Measurements from ENCODE around the gene AUTS2. TPM values are rescaled to one million over a fixed set of nuclear protein-coding genes. Genes with fewer than 3 reads are reported as not detected.

The AUTS2 gene
- total and polyA plus RNA-seq, 10 of the 15 experiments (the other 5 are each of a cell fraction or from before 2014, with no cell fraction given), result 6.4 to 55.6 (median 21.6) TPM

GRCh38 chr7:70193514-70193913, 595.2 kb downstream of the AUTS2 start:
- Histone ChIP-seq H3K79me2 (ENCODE audit: control insufficient read depth, insufficient read depth, low read length) (no peaks in the 10 kb centered on the region), H3K27me3 (replicated peaks in 1 of 2; ENCODE audit: control insufficient read depth in 2 of 2, insufficient read depth in 2 of 2, low read length in 1 of 2) (no peaks in the 10 kb centered on the region), H3K4me2 (ENCODE audit: control insufficient read depth, insufficient read depth) (no peak overlapping the region), H3K36me3 (ENCODE audit: control insufficient read depth in 2 of 2, insufficient read depth in 2 of 2, low read length in 1 of 2) (no peaks in the 10 kb centered on the region), H3K4me3 (no peak overlapping the region), H3K27ac (ENCODE audit: control insufficient read depth, insufficient read depth) (no peak overlapping the region), H3K9me3 (replicated peaks; ENCODE audit: control insufficient read depth, insufficient read depth, low read length) (no peaks in the 10 kb centered on the region; the same call in 2 of the 3 replicates), H4K20me1 (ENCODE audit: control insufficient read depth, insufficient read depth) (no peaks in the 10 kb centered on the region), H3K4me1 (ENCODE audit: control insufficient read depth, insufficient read depth, low read length) (no peaks in the 10 kb centered on the region), H3K9ac (ENCODE audit: control insufficient read depth, insufficient read depth, low read length) (no peak overlapping the region), H2AFZ (ENCODE audit: control insufficient read depth, low read depth, low read length) (no peak overlapping the region)
- SMC1A ChIA-PET (ENCODE audit: uncharacterized antibody, unreplicated experiment), result interaction anchor here (0.6 to 1.2 kb wide), 4 partner anchors 11 to 523 kb away, joined by 3 to 4 read pairs (median 3); no protein-coding TSS in a partner anchor
- in situ Hi-C loops (cut with MboI), result no loop called here
- FAIRE-seq (peak; percentile 47), ATAC-seq (no peak), DNase-seq (ENCODE audit: low read depth, low spot score) (no peak)
- CTCF ChIA-PET, result interaction anchor here (0.7 to 2.1 kb wide), 3 partner anchors 50 to 505 kb away, joined by 3 to 6 read pairs (median 3); no protein-coding TSS in a partner anchor
- intact Hi-C loops (cut with micrococcal nuclease; ENCODE audit: unreplicated experiment), result loop anchor here (1.0 kb wide), 1 partner anchor 505 kb away; no protein-coding TSS in a partner anchor
- RAD21 ChIA-PET (ENCODE audit: unreplicated experiment), result interaction anchor here (1.0 kb wide), 1 partner anchor 505 kb away, joined by 5 read pairs; no protein-coding TSS in a partner anchor
- TF ChIP-seq CTCF (IDR thresholded peaks at IDR 0.05 in 2 of 3, conservative IDR thresholded peaks at IDR 0.05 in 1 of 3; ENCODE audit: control insufficient read depth in 2 of 3, extremely low read depth in 1 of 3, insufficient read depth in 1 of 3, low read depth in 3 of 3, low read length in 3 of 3), result peak; percentile 16 to 34 (median 22); a peak in 4 of 6 replicates
- peak; percentile 39; the same call in 1 of the 2 replicates for TF ChIP-seq RAD21 (IDR thresholded peaks at IDR 0.05; ENCODE audit: insufficient read depth, low read depth, low read length)
- no peak for TF ChIP-seq STAT3 (IDR thresholded peaks at IDR 0.05; ENCODE audit: low read depth, low read length)
- no peak for TF ChIP-seq PRDM15 (CRISPR knock-in tag; IDR thresholded peaks at IDR 0.05)
- TF ChIP-seq CHD2 (IDR thresholded peaks at IDR 0.05; ENCODE audit: borderline replicate concordance, low read depth, low read length), result no peak
- no TSS peak for BruUV-seq (replicated peaks)
- WGBS (ENCODE audit: insufficient coverage, insufficient replicate concordance, low lambda C conversion rate, missing lambda C conversion rate), result 1% methylated on average over 4 of the region's 4 CpGs
- POLR2A ChIA-PET, result no interaction called here

Measured in GM12878 (cell line).